ENCODE results near the gene PCAT6. TPM values are rescaled to one million over a fixed set of nuclear protein-coding genes. Genes with fewer than 3 reads are reported as not detected.

The PCAT6 gene
- total RNA-seq, 1 experiment from 2014 or later: 0.84 TPM

DNA sequence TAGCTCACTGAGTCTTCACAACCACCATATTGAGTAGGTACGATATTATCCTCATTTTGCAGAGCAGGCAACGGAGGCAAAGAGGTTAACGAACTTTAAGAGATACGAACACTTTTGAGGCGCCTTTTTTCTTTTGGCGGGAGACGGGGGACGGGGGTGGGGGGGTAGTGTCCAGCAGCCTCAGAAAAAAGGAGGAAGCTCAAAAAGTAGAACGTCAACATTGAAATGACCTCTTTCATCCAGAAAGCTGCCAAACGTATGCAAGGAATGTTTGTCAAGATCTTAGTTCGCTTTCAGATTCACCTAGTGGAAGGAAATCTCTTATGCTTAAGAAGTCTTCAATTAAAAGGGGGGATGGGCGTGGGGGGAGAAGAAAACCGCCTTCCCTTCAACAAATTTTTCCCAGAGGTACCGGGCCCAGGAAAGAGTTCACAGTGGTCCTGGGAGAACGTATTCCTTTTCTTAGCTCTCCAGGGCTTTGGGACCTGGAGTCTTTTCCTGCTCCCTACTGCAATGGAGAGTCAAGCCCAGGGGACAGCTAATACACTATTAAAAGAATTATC is 1.1 kb upstream of the PCAT6 start:
- Histone ChIP-seq H3K36me3 (ENCODE audit: insufficient read depth, low read length, poor library complexity, severe bottlenecking) (no peaks in the 10 kb centered on the region), H3K27ac (ENCODE audit: low read depth, low read length, poor library complexity, severe bottlenecking) (no peak overlapping the region), H3K27me3 (replicated peaks; ENCODE audit: insufficient read depth, low read depth, low read length, poor library complexity) (no peaks in the 10 kb centered on the region), H3K9me3 (ENCODE audit: low read depth, low read length, poor library complexity, severe bottlenecking) (no peaks in the 10 kb centered on the region), H3K4me1 (ENCODE audit: insufficient read depth, low read length, poor library complexity, severe bottlenecking) (peaks cover 14% of the 10 kb centered on the region), H3K4me3 (ENCODE audit: low read depth, low read length, poor library complexity, severe bottlenecking) (peak overlapping the region; percentile 65)
- DNase-seq (ENCODE audit: low spot score): no peak
- ChIA-PET POLR2A (ENCODE audit: low non-redundant PET) (no interaction called here), CTCF (interaction anchor here (0.6 kb wide), 1 partner anchor 1587 kb away, joined by 4 read pairs; no protein-coding TSS in a partner anchor)
- TF ChIP-seq EZH2 (IDR thresholded peaks at IDR 0.05; ENCODE audit: borderline replicate concordance, low read depth, low read length, poor library complexity, severe bottlenecking): no peak
- TF ChIP-seq, protein P1, sequence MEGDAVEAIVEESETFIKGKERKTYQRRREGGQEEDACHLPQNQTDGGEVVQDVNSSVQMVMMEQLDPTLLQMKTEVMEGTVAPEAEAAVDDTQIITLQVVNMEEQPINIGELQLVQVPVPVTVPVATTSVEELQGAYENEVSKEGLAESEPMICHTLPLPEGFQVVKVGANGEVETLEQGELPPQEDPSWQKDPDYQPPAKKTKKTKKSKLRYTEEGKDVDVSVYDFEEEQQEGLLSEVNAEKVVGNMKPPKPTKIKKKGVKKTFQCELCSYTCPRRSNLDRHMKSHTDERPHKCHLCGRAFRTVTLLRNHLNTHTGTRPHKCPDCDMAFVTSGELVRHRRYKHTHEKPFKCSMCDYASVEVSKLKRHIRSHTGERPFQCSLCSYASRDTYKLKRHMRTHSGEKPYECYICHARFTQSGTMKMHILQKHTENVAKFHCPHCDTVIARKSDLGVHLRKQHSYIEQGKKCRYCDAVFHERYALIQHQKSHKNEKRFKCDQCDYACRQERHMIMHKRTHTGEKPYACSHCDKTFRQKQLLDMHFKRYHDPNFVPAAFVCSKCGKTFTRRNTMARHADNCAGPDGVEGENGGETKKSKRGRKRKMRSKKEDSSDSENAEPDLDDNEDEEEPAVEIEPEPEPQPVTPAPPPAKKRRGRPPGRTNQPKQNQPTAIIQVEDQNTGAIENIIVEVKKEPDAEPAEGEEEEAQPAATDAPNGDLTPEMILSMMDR (conservative IDR thresholded peaks at IDR 0.05; ENCODE audit: low read depth, low read length): no peak
- intact Hi-C loops (cut with micrococcal nuclease; ENCODE audit: unreplicated experiment): no loop called here
- BruUV-seq (replicated peaks): no TSS peak

- Histone ChIP-seq H3K27me3 (replicated peaks; ENCODE audit: insufficient read depth, low read depth, low read length, poor library complexity) (no peaks in the 10 kb centered on the region), H3K9me3 (ENCODE audit: low read depth, low read length, poor library complexity, severe bottlenecking) (no peaks in the 10 kb centered on the region), H3K4me3 (ENCODE audit: low read depth, low read length, poor library complexity, severe bottlenecking) (peak overlapping the region; percentile 65), H3K27ac (ENCODE audit: low read depth, low read length, poor library complexity, severe bottlenecking) (no peak overlapping the region), H3K36me3 (ENCODE audit: insufficient read depth, low read length, poor library complexity, severe bottlenecking) (no peaks in the 10 kb centered on the region), H3K4me1 (ENCODE audit: insufficient read depth, low read length, poor library complexity, severe bottlenecking) (peaks cover 9% of the 10 kb centered on the region)
- ChIA-PET CTCF (no interaction called here), POLR2A (ENCODE audit: low non-redundant PET) (no interaction called here)
- no TSS peak for BruUV-seq (replicated peaks)
- no peak for DNase-seq (ENCODE audit: low spot score)
- intact Hi-C loops (cut with micrococcal nuclease; ENCODE audit: unreplicated experiment): no loop called here
- no peak for TF ChIP-seq EZH2 (IDR thresholded peaks at IDR 0.05; ENCODE audit: borderline replicate concordance, low read depth, low read length, poor library complexity, severe bottlenecking)
Observed at GRCh38 chr1:202810193-202810614, 550 bp upstream of the PCAT6 start.

DNA sequence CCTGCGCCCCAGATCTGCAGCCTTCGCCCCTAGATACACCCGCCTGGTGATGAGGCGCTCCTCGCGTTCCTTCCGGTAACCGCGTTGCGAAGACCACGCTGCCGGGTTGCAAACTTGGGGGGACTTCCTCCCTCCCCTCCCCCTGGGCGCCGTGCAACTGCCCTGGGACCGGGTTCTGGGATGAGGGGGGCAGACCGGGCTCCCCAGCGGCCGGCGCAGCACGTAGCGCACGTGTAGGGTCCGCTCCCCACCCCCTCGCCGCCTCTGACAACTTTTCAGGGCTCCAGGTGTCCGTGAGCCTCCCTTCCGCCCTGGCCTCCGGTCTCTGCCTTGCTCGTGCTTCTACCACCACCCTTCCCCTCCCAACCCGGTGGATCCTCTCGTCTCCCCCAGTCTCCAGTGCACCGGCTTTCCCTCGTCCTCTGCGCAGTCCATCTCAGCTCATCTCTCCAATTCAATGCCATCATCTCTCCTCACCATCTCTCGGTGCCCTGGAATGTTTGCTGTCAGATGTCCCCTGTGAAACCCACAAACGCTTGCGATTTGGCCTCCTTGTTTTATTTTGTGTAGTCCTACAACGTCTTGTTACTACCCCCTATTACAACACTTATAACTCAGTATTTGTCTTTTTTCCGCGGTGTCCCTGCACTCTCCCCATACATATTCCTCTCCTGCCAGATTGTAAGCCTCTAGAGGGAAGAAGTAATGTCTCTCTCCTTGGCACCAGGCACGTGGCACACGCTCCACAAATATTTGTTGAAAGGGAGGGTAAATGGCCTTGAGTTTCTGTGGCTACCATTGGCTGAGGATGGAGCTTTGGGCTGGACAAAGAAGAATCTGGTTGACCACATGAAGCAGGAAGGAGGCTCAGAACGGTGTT is 782 bp downstream of the PCAT6 start:
- intact Hi-C loops (cut with micrococcal nuclease; ENCODE audit: unreplicated experiment): no loop called here
- TSS peak; percentile 24 for BruUV-seq (replicated peaks)

More for the DNA sequence above, 782 bp downstream of the PCAT6 start:
- no peak for TF ChIP-seq EZH2 (IDR thresholded peaks at IDR 0.05; ENCODE audit: borderline replicate concordance, low read depth, low read length, poor library complexity, severe bottlenecking)
- TF ChIP-seq, protein P1 (conservative IDR thresholded peaks at IDR 0.05; ENCODE audit: low read depth, low read length): no peak
- DNase-seq (ENCODE audit: low spot score): peak; percentile 24
- Histone ChIP-seq H3K4me3 (ENCODE audit: low read depth, low read length, poor library complexity, severe bottlenecking) (peak overlapping the region; percentile 65), H3K4me1 (ENCODE audit: insufficient read depth, low read length, poor library complexity, severe bottlenecking) (peaks cover 3% of the 10 kb centered on the region), H3K36me3 (ENCODE audit: insufficient read depth, low read length, poor library complexity, severe bottlenecking) (no peaks in the 10 kb centered on the region), H3K27me3 (replicated peaks; ENCODE audit: insufficient read depth, low read depth, low read length, poor library complexity) (peaks cover 5% of the 10 kb centered on the region), H3K9me3 (ENCODE audit: low read depth, low read length, poor library complexity, severe bottlenecking) (no peaks in the 10 kb centered on the region), H3K27ac (ENCODE audit: low read depth, low read length, poor library complexity, severe bottlenecking) (peak overlapping the region; percentile 71)
- ChIA-PET POLR2A (ENCODE audit: low non-redundant PET) (no interaction called here), CTCF (no interaction called here)

Data from A673 (cell line).